IMR-90 (cell line): ENCODE results near the gene GGCT. TPM values are rescaled to one million over a fixed set of nuclear protein-coding genes. Genes with fewer than 3 reads are reported as not detected.

ENCODE experiments used
- ATAC-seq: fragments of 200-7000 bp; cut with Tn5 transposase; 2 replicates; pipeline ENCODE4 v1.9.1; 2020; ENCODE audit warnings: low read depth, mild to moderate bottlenecking, moderate library complexity
- BruUV-seq: library from RNA; stranded (reverse); fragments of 400-500 nt; replicated peaks from 2 replicates; lab custom pipeline; 2021; lab: Mats Ljungman, UMichigan
- CTCF ChIA-PET: fragments of 300-600 bp; formaldehyde crosslinking; extraction: SDS; loops from one replicate; lab custom pipeline; 2021; ENCODE audit warnings: antibody characterized with exemption; lab: Yijun Ruan, JAX
- POLR2A ChIA-PET: fragments of 300-600 bp; sonication (Branson Sonifier 250); formaldehyde crosslinking; loops from one replicate; lab custom pipeline; 2022; ENCODE audit warnings: antibody characterized with exemption; ENCODE audit not compliant: unreplicated experiment; lab: Charles Lee
- DNase-seq: peaks from one replicate; pipeline ENCODE4 v3.0.0; 2013
- H2AFZ ChIP-seq: replicated peaks from 2 replicates; pipeline ENCODE3; 2013; ENCODE audit warnings: low read length, mild to moderate bottlenecking; ENCODE audit not compliant: poor library complexity
- H2AK5ac ChIP-seq: 2 replicates; pipeline ENCODE4 v1.6.1; 2013; ENCODE audit warnings: low read depth, low read length, inconsistent platforms
- H2AK9ac ChIP-seq: replicated peaks from 2 replicates; pipeline ENCODE3; 2013; ENCODE audit warnings: mild to moderate bottlenecking, low read depth, low read length, moderate library complexity; ENCODE audit not compliant: poor library complexity
- H2BK120ac ChIP-seq: 2 replicates; pipeline ENCODE4 v1.6.1; 2013; ENCODE audit warnings: low read depth, low read length, inconsistent platforms
- H2BK15ac ChIP-seq: 3 replicates; pipeline ENCODE4 v1.6.1; 2013; ENCODE audit warnings: low read depth, low read length, inconsistent platforms
- H2BK20ac ChIP-seq: 2 replicates; pipeline ENCODE4 v1.6.1; 2013; ENCODE audit warnings: low read depth, mild to moderate bottlenecking, inconsistent platforms, low read length, moderate library complexity
- H2BK5ac ChIP-seq: 2 replicates; pipeline ENCODE4 v1.6.1; 2013; ENCODE audit warnings: mild to moderate bottlenecking, low read depth, low read length, inconsistent platforms; ENCODE audit not compliant: poor library complexity, severe bottlenecking
- H3K14ac ChIP-seq: replicated peaks from 2 replicates; pipeline ENCODE4 v1.6.1; 2013; ENCODE audit warnings: low read depth, low read length, inconsistent platforms
- H3K18ac ChIP-seq: 2 replicates; pipeline ENCODE4 v1.6.1; 2013; ENCODE audit warnings: low read depth, low read length, control low read depth
- H3K23ac ChIP-seq: 2 replicates; pipeline ENCODE4 v1.6.1; 2013; ENCODE audit warnings: low read depth, low read length, inconsistent platforms
- H3K27ac ChIP-seq: 2 replicates; pipeline ENCODE4 v1.5.1; 2013; ENCODE audit warnings: mild to moderate bottlenecking, control low read depth, low read length; ENCODE audit not compliant: insufficient read depth
- H3K27me3 ChIP-seq: 2 replicates; pipeline ENCODE4 v1.6.1; 2013; ENCODE audit warnings: low read length; ENCODE audit not compliant: control insufficient read depth, insufficient read depth
- H3K36me3 ChIP-seq: 2 replicates; pipeline ENCODE4 v1.6.1; 2013; ENCODE audit warnings: low read length, mixed read lengths; ENCODE audit not compliant: control insufficient read depth, insufficient read depth
- H3K4ac ChIP-seq: 2 replicates; pipeline ENCODE4 v1.6.1; 2013; ENCODE audit warnings: low read depth, low read length, inconsistent platforms
- H3K4me1 ChIP-seq: 2 replicates; pipeline ENCODE4 v1.6.1; 2013; ENCODE audit warnings: low read length, mixed read lengths; ENCODE audit not compliant: control insufficient read depth, insufficient read depth
- H3K4me2 ChIP-seq: 2 replicates; pipeline ENCODE4 v1.6.1; 2013; ENCODE audit warnings: low read depth, mild to moderate bottlenecking, control low read depth, low read length, moderate library complexity
- H3K4me3 ChIP-seq: 2 replicates; pipeline ENCODE4 v1.5.1; 2013; ENCODE audit warnings: low read depth, mild to moderate bottlenecking, control low read depth, low read length, moderate library complexity; ENCODE audit not compliant: insufficient read depth
- H3K56ac ChIP-seq: 2 replicates; pipeline ENCODE4 v1.6.1; 2013; ENCODE audit warnings: low read length, inconsistent platforms; ENCODE audit not compliant: insufficient read depth; ENCODE audit errors: extremely low read depth
- H3K79me1 ChIP-seq, 2 experiments: 2 replicates each; pipeline ENCODE4 v1.6.1; 2013; ENCODE audit warnings: low read length in 2 of 2, inconsistent platforms in 1 of 2, low read depth in 1 of 2
- H3K9ac ChIP-seq: 2 replicates; pipeline ENCODE4 v1.6.1; 2013; ENCODE audit warnings: low read depth, low read length, control low read depth
- H3K9me1 ChIP-seq: 2 replicates; pipeline ENCODE4 v1.6.1; 2013; ENCODE audit warnings: low read length, inconsistent platforms; ENCODE audit not compliant: insufficient read depth
- H3K9me3 ChIP-seq: 2 replicates; pipeline ENCODE4 v1.6.1; 2013; ENCODE audit warnings: low read length; ENCODE audit not compliant: control insufficient read depth, insufficient read depth
- H4K20me1 ChIP-seq: 2 replicates; pipeline ENCODE4 v1.6.1; 2013; ENCODE audit warnings: low read length, inconsistent platforms; ENCODE audit not compliant: insufficient read depth
- H4K5ac ChIP-seq: 2 replicates; pipeline ENCODE4 v1.6.1; 2013; ENCODE audit warnings: mild to moderate bottlenecking, low read depth, low read length, control low read depth
- H4K8ac ChIP-seq, 2 experiments: 2 replicates each; pipeline ENCODE4 v1.6.1; 2013; ENCODE audit warnings: low read depth in 2 of 2, low read length in 2 of 2, control low read depth in 1 of 2, inconsistent platforms in 1 of 2
- H4K91ac ChIP-seq: 2 replicates; pipeline ENCODE4 v1.6.1; 2013; ENCODE audit warnings: low read depth, low read length, inconsistent platforms; ENCODE audit not compliant: insufficient read depth
- BHLHE40 ChIP-seq: fragments of 150-350 bp; IDR thresholded peaks from 2 replicates; pipeline ENCODE4 v1.6.1; 2016; ENCODE audit warnings: mild to moderate bottlenecking, low read depth, low read length
- CEBPB ChIP-seq: IDR thresholded peaks from 2 replicates; pipeline ENCODE4 v1.6.1; 2012; ENCODE audit warnings: low read depth, low read length, improper control_type of control experiment
- CHD1 ChIP-seq: IDR thresholded peaks from 2 replicates; pipeline ENCODE4 v1.6.1; 2012; ENCODE audit warnings: low read depth, low read length, improper control_type of control experiment
- CTCF ChIP-seq: conservative IDR thresholded peaks from 2 replicates; pipeline ENCODE4 v1.5.1; 2012; ENCODE audit warnings: mild to moderate bottlenecking, low read depth, low read length, improper control_type of control experiment
- FOS ChIP-seq: fragments of 150-350 bp; IDR thresholded peaks from 2 replicates; pipeline ENCODE4 v1.6.1; 2016; ENCODE audit warnings: low read depth, low read length
- MAFK ChIP-seq: IDR thresholded peaks from 2 replicates; pipeline ENCODE4 v1.6.1; 2012; ENCODE audit warnings: low read depth, low read length, improper control_type of control experiment
- MAZ ChIP-seq: IDR thresholded peaks from 2 replicates; pipeline ENCODE4 v1.6.1; 2012; ENCODE audit warnings: low read depth, mild to moderate bottlenecking, low read length, improper control_type of control experiment, moderate library complexity, borderline replicate concordance
- MXI1 ChIP-seq: IDR thresholded peaks from 2 replicates; pipeline ENCODE4 v1.6.1; 2012; ENCODE audit warnings: low read depth, mild to moderate bottlenecking, low read length, moderate library complexity, borderline replicate concordance
- NFE2L2 ChIP-seq: fragments of 150-350 bp; IDR thresholded peaks from 2 replicates; pipeline ENCODE4 v1.6.1; 2016; ENCODE audit warnings: low read depth, mild to moderate bottlenecking, low read length
- POLR2A ChIP-seq: IDR thresholded peaks from 2 replicates; pipeline ENCODE4 v1.6.1; 2012; ENCODE audit warnings: mild to moderate bottlenecking, low read depth, low read length
- RAD21 ChIP-seq: IDR thresholded peaks from 2 replicates; pipeline ENCODE4 v1.6.1; 2012; ENCODE audit warnings: low read length, improper control_type of control experiment
- RCOR1 ChIP-seq: IDR thresholded peaks from 2 replicates; pipeline ENCODE4 v1.6.1; 2012; ENCODE audit warnings: mild to moderate bottlenecking, low read length, improper control_type of control experiment; ENCODE audit not compliant: insufficient replicate concordance
- RFX5 ChIP-seq: IDR thresholded peaks from 2 replicates; pipeline ENCODE4 v1.8.0; 2012; ENCODE audit warnings: low read depth, mild to moderate bottlenecking, low read length, moderate library complexity
- SMC3 ChIP-seq: fragments of 150-350 bp; IDR thresholded peaks from 2 replicates; pipeline ENCODE4 v1.6.1; 2016; ENCODE audit warnings: low read depth, mild to moderate bottlenecking, antibody characterized with exemption, low read length, moderate library complexity
- WGBS, 2 experiments: methylation state at CpG; one replicate each; pipeline versions ENCODE4 v1.1.5 to v1.1.7; 2013; ENCODE audit warnings: missing lambda C conversion rate in 2 of 2; ENCODE audit not compliant: insufficient read length in 1 of 2; ENCODE audit errors: extremely low coverage in 2 of 2; 5-methylcytosine and 5-hydroxymethylcytosine counted together
- dilution Hi-C: fragments of 300-500 bp; cut with HindIII; formaldehyde crosslinking; loops from one replicate; pipeline ENCODE4 v1.14.3; 2018; ENCODE audit warnings: low sequenced_read_pairs; ENCODE audit not compliant: unreplicated experiment
- in situ Hi-C: fragments of 300-500 bp; cut with MboI; formaldehyde crosslinking; loops from 3 replicates; pipeline ENCODE4 v1.14.3; 2019; ENCODE audit warnings: low sequenced_read_pairs, inconsistent platforms, mixed read lengths
- intact Hi-C: fragments of 100-400 bp; cut with micrococcal nuclease; formaldehyde crosslinking; loops from 2 replicates; pipeline ENCODE4 v1.10.0; 2022
- polyA plus RNA-seq, 3 experiments: library from polyadenylated mRNA; depleted of rRNA; stranded (reverse); fragments of >200 nt; gene quantifications; 2 replicates each; pipeline ENCODE4 v1.2.3, GENCODE V29; 2012; ENCODE audit warnings: low replicate concordance in 1 of 3
- total RNA-seq: library from RNA; depleted of rRNA; stranded (reverse); fragments of >200 nt; gene quantifications from 2 replicates; pipeline ENCODE4 v1.2.3, GENCODE V29; 2012
- TF ChIP-seq, protein P1 (sequence below): fragments of 150-350 bp; IDR thresholded peaks from 2 replicates; pipeline ENCODE4 v1.6.1; 2017; ENCODE audit warnings: mild to moderate bottlenecking, antibody characterized with exemption, low read length, low read depth
- TF ChIP-seq, protein P2 (sequence below): fragments of 150-350 bp; IDR thresholded peaks from 2 replicates; pipeline ENCODE4 v1.6.1; 2016; ENCODE audit warnings: low read depth, mild to moderate bottlenecking, low read length, moderate library complexity, borderline replicate concordance

Gene GGCT
- total and polyA plus RNA-seq, 2 of the 4 experiments (the other 2 are of a cell fraction), result 12.0 to 18.6 TPM

DNA sequence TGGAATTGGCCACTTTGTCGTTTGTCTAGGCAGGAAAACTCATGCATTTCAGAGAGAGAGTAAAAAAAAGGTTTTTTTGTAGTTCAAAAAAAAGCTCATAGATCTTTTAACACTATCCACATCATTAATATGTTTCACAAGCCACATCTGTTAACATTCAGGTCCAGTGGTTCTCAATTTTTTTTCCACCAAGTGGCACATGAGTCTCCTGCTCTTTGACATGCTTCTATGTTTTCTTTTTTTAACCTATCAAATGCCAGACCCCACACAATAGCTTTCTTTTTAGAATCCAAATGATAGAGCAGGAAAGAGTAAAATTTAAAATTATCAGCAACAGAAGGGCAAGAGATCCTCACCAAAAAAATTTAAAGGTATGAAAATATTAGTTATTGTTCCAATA is 46.3 kb downstream of the GGCT start:
- ChIA-PET CTCF (no interaction called here), POLR2A (interaction anchor here (0.7 kb wide), 1 partner anchor 43 kb away, joined by 6 read pairs; no protein-coding TSS in a partner anchor)
- BruUV-seq, result no TSS peak
- H2BK120ac ChIP-seq, result no peak overlapping the region
- peaks cover 10% of the 10 kb centered on the region for H3K4me1 ChIP-seq
- WGBS, 2 experiments, result no CpG with 5 or more reads among the region's 1 CpG
- H3K4ac ChIP-seq, result no peak overlapping the region
- H3K79me1 ChIP-seq, result peaks cover 0 to 9% of the 10 kb centered on the region in 2 experiments; a peak in 2 of 4 replicates
- H2BK5ac ChIP-seq, result no peak overlapping the region
- H3K18ac ChIP-seq, result no peak overlapping the region; the same call in 1 of the 2 replicates
- H4K8ac ChIP-seq, result no peak overlapping the region
- H2BK15ac ChIP-seq, result no peak overlapping the region
- DNase-seq (no peak), ATAC-seq (no peak)
- H3K27ac ChIP-seq, result no peak overlapping the region
- H4K91ac ChIP-seq, result no peak overlapping the region
- no peaks in the 10 kb centered on the region for H4K20me1 ChIP-seq
- dilution Hi-C loops, result no loop called here
- H3K36me3 ChIP-seq, result peaks cover 12% of the 10 kb centered on the region; the same call in 1 of the 2 replicates
- TF ChIP-seq RCOR1, result no peak
- TF ChIP-seq MAZ, result no peak
- TF ChIP-seq RFX5, result no peak
- TF ChIP-seq BHLHE40, result no peak
- no peak for TF ChIP-seq CEBPB
- TF ChIP-seq CTCF, result no peak
- no peak for TF ChIP-seq POLR2A
- TF ChIP-seq CHD1, result no peak
- no peak for TF ChIP-seq MAFK
- TF ChIP-seq NFE2L2, result no peak
- no peak for TF ChIP-seq FOS
- TF ChIP-seq, protein P1, sequence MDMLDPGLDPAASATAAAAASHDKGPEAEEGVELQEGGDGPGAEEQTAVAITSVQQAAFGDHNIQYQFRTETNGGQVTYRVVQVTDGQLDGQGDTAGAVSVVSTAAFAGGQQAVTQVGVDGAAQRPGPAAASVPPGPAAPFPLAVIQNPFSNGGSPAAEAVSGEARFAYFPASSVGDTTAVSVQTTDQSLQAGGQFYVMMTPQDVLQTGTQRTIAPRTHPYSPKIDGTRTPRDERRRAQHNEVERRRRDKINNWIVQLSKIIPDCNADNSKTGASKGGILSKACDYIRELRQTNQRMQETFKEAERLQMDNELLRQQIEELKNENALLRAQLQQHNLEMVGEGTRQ, result no peak
- no peak for TF ChIP-seq MXI1
- no peak for TF ChIP-seq RAD21
- no peak for TF ChIP-seq SMC3
- TF ChIP-seq, protein P2, sequence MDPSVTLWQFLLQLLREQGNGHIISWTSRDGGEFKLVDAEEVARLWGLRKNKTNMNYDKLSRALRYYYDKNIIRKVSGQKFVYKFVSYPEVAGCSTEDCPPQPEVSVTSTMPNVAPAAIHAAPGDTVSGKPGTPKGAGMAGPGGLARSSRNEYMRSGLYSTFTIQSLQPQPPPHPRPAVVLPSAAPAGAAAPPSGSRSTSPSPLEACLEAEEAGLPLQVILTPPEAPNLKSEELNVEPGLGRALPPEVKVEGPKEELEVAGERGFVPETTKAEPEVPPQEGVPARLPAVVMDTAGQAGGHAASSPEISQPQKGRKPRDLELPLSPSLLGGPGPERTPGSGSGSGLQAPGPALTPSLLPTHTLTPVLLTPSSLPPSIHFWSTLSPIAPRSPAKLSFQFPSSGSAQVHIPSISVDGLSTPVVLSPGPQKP, result no peak
- H2BK20ac ChIP-seq, result no peak overlapping the region
- H2AFZ ChIP-seq, result no peak overlapping the region
- H3K23ac ChIP-seq, result no peak overlapping the region
- in situ Hi-C loops, result no loop called here
- H3K56ac ChIP-seq, result no peak overlapping the region
- H3K27me3 ChIP-seq, result no peaks in the 10 kb centered on the region
- H3K9me1 ChIP-seq, result peaks cover 7% of the 10 kb centered on the region
- H2AK5ac ChIP-seq, result no peak overlapping the region
- no peak overlapping the region for H3K9ac ChIP-seq
- no peaks in the 10 kb centered on the region for H3K9me3 ChIP-seq
- no peak overlapping the region for H3K4me3 ChIP-seq
- no peak overlapping the region for H3K14ac ChIP-seq
- intact Hi-C loops, result no loop called here
- H4K5ac ChIP-seq, result no peak overlapping the region
- H3K4me2 ChIP-seq, result no peak overlapping the region
- no peak overlapping the region for H2AK9ac ChIP-seq
